Activated CD4-positive, alpha-beta T cell treated with anti-CD3 and anti-CD28 coated beads, Interleukin-2, amount 10 ng/mL, durations not matched to agents 7 days and 5 days (primary cell): ENCODE results near the gene NANP. TPM values are rescaled to one million over a fixed set of nuclear protein-coding genes. Genes with fewer than 3 reads are reported as not detected.
"Not testable (repeated sequence)": the region's sequence is repeated elsewhere in the genome, so short reads cannot be mapped to it uniquely, and the experiment has no call there.

Experiments used
- CTCF ChIA-PET: fragments of 350-600 bp; sonication (Branson Sonifier 250); formaldehyde crosslinking; loops from one replicate; lab custom pipeline; 2021; ENCODE audit warnings: antibody characterized with exemption; lab: Charles Lee
- POLR2A ChIA-PET: fragments of 350-600 bp; sonication (Branson Sonifier 250); formaldehyde crosslinking; loops from one replicate; lab custom pipeline; 2021; ENCODE audit warnings: antibody characterized with exemption; lab: Charles Lee
- DNase-seq: peaks from one replicate; pipeline ENCODE4 v3.0.0-alpha.2; 2020
- H3K27ac Mint-ChIP-seq: one replicate; pipeline ENCODE4 v1.8.0; 2021; ENCODE audit warnings: mild to moderate bottlenecking, moderate library complexity, mixed read lengths
- H3K27me3 Mint-ChIP-seq: one replicate; pipeline ENCODE4 v1.8.0; 2021; ENCODE audit warnings: mixed read lengths
- H3K36me3 Mint-ChIP-seq: one replicate; pipeline ENCODE4 v1.8.0; 2021; ENCODE audit warnings: low read depth, mixed read lengths
- H3K4me1 Mint-ChIP-seq: one replicate; pipeline ENCODE4 v1.8.0; 2021; ENCODE audit warnings: mixed read lengths
- H3K4me3 Mint-ChIP-seq: one replicate; pipeline ENCODE4 v1.8.0; 2021; ENCODE audit warnings: mild to moderate bottlenecking, moderate library complexity, mixed read lengths
- H3K9me3 Mint-ChIP-seq: one replicate; pipeline ENCODE4 v1.8.0; 2021; ENCODE audit warnings: mixed read lengths
- total RNA-seq, 2 experiments: library from RNA; stranded (reverse); gene quantifications; one replicate each; pipeline ENCODE4 v1.2.3, GENCODE V29; 2021

The NANP gene
- total RNA-seq, 2 experiments from 2014 or later, result 4.7 to 5.8 TPM

DNA sequence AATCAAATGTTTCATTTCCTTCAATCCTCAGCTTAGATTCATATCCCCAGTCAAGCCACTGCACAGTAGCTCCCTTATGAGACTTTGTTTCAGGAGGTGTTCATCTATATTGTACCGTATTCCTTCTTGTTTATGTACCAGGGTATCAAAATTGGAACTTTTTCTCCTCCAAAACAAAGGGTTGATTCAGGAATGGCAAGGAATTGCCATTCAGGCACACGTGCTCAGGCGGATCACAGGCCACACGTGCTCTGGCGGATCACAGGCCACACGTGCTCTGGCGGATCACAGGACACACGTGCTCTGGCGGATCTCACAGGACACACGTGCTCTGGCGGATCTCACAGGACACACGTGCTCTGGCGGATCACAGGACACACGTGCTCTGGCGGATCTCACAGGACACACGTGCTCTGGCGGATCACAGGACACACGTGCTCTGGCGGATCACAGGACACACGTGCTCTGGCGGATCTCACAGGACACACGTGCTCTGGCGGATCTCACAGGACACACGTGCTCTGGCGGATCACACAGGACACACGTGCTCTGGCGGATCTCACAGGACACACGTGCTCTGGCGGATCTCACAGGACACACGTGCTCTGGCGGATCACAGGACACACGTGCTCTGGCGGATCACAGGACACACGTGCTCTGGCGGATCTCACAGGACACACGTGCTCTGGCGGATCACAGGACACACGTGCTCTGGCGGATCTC lies 21.5 kb downstream of the NANP start:
- H3K4me1 Mint-ChIP-seq, CTCF ChIA-PET, H3K9me3 Mint-ChIP-seq, H3K27ac Mint-ChIP-seq, H3K36me3 Mint-ChIP-seq, POLR2A ChIA-PET, DNase-seq, H3K27me3 Mint-ChIP-seq, H3K4me3 Mint-ChIP-seq: not testable (repeated sequence)

DNA sequence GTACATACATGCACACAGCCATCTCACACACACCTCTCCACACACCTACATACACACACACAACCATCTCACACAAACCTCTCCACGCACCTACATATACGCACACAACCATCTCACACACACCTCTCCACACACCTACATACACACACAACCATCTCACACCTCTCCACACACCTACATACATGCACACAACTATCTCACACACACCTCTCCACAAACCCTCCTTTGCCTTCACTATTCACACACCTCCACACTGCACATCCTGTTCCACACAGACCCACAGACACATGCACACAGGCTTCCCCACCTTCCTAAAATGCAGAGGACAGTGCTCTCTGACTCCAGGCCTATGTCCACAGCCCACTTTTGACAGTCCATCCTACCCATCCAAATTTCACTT lies 22.2 kb downstream of the NANP start:
- Mint-ChIP-seq H3K4me1 (peaks cover 5% of the 10 kb centered on the region), H3K36me3 (no peaks in the 10 kb centered on the region), H3K27ac (no peak overlapping the region), H3K27me3 (no peaks in the 10 kb centered on the region), H3K9me3 (peaks cover 3% of the 10 kb centered on the region), H3K4me3 (no peak overlapping the region)
- DNase-seq, result no peak
- ChIA-PET POLR2A (no interaction called here), CTCF (no interaction called here)

DNA sequence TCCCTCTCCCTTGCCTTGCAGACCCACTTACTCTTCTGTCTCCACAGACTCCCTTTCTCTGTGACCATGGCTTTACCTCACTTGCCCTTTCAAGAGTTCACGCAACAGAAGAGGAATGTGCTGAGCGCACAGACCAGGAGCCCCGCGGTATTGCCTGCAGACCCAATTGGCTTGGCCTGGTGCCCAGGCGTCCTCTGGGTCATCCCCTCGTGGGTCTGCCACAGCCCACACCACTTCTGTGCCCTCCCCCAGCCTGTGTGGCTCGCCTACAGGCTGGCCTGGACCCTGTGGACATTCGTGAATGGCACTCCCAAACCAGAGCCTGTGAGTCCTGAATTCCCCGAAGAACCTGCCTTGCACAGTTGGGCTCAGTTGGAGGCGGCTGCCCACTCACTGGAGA lies 23.2 kb downstream of the NANP start:
- no peaks in the 10 kb centered on the region for H3K36me3 Mint-ChIP-seq
- POLR2A ChIA-PET, result no interaction called here
- CTCF ChIA-PET, result no interaction called here

DNA sequence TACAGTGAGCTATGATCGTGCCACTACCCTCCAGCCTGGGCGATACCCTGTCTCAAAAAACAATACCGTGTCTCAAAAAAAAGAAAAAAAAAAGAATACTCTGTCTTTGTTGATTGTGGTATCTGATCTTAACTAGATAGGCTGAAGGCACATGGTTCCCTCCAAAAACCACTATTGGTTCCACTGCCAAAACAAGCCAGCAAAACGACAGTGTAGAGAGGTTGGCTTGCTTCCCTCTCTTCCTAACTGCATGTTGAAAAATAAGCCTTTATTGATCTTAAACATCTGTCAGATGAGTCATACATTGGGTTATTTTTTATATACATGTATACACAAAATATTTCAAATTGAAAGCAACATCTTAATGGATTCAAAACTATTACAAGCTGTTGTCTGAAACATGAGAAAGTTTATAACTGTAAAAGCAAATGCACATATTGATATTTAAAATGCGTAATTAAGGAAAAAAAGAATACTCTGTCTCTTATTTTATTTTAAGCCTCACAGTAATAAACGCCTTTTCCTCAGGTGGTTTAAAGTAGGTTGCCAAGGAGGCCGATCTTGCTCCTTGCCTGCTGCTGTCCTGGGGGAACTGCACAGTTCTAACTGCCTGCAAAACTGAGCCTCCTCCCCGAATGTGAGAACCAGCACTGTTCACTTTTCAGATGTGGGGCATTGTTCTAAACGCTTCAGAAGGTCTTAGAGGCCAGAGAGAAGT lies 31.5 kb downstream of the NANP start:
- H3K27me3 Mint-ChIP-seq, result peaks cover 3% of the 10 kb centered on the region
- no peak for DNase-seq
- CTCF ChIA-PET, result interaction anchor here (0.7 kb wide), 1 partner anchor 277 kb away, joined by 3 read pairs; no protein-coding TSS in a partner anchor
- POLR2A ChIA-PET, result interaction anchor here (0.5 kb wide), 1 partner anchor 51 kb away, joined by 3 read pairs; no protein-coding TSS in a partner anchor
- H3K4me3 Mint-ChIP-seq, result no peak overlapping the region
- H3K27ac Mint-ChIP-seq, result no peak overlapping the region
- H3K9me3 Mint-ChIP-seq, result no peaks in the 10 kb centered on the region
- no peaks in the 10 kb centered on the region for H3K36me3 Mint-ChIP-seq
- H3K4me1 Mint-ChIP-seq, result no peaks in the 10 kb centered on the region

More for the DNA sequence above, 23.2 kb downstream of the NANP start:
- Mint-ChIP-seq H3K4me3 (no peak overlapping the region), H3K4me1 (peaks cover 5% of the 10 kb centered on the region), H3K27ac (no peak overlapping the region), H3K9me3 (peaks cover 3% of the 10 kb centered on the region), H3K27me3 (no peaks in the 10 kb centered on the region)
- no peak for DNase-seq

DNA sequence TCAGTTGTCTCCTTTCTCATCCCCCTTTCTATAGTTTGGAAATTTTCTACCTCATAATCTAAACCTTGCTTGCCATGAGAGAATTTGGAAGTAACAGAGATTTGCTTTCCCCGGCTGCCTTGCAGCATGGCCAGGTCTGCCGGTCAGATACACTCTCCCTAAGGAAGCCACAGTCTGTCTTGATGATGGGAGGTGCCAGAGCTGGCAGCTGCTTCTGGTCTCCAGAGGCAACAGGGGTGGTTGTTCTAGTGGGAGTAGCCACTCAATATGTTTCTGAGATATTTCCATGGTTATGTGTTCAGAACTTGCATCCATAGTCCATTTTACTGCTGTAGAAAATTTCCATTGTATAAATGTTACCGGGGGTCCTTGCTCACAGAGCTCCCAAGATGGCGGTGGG lies 33.0 kb downstream of the NANP start:
- CTCF ChIA-PET, H3K9me3 Mint-ChIP-seq, DNase-seq, H3K4me3 Mint-ChIP-seq, H3K27me3 Mint-ChIP-seq, H3K36me3 Mint-ChIP-seq, H3K27ac Mint-ChIP-seq, H3K4me1 Mint-ChIP-seq, POLR2A ChIA-PET: not testable (repeated sequence)

DNA sequence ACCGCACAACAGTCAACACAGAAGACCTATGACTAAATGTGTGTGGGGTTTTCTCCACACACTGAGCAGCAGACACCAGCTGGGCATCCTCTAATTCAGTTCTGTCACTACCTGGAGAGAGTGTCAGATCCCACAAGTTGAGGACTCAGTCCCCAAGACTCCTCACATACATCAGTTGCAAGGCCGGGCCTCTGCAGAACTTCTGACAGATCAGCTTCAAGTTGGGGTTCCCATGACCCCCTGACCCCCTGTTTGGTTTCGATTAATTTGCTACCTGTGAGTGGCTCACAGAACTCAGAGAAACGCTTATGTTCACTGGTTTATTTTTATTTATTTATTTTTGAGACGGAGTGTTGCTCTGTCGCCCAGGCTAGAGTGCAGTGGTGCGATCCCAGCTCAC lies 35.3 kb downstream of the NANP start:
- ChIA-PET CTCF (no interaction called here), POLR2A (no interaction called here)
- no peaks in the 10 kb centered on the region for H3K9me3 Mint-ChIP-seq
- peaks cover 13% of the 10 kb centered on the region for H3K4me1 Mint-ChIP-seq
- no peak overlapping the region for H3K4me3 Mint-ChIP-seq
- peaks cover 3% of the 10 kb centered on the region for H3K27me3 Mint-ChIP-seq
- no peaks in the 10 kb centered on the region for H3K36me3 Mint-ChIP-seq
- no peak for DNase-seq
- H3K27ac Mint-ChIP-seq, result no peak overlapping the region

DNA sequence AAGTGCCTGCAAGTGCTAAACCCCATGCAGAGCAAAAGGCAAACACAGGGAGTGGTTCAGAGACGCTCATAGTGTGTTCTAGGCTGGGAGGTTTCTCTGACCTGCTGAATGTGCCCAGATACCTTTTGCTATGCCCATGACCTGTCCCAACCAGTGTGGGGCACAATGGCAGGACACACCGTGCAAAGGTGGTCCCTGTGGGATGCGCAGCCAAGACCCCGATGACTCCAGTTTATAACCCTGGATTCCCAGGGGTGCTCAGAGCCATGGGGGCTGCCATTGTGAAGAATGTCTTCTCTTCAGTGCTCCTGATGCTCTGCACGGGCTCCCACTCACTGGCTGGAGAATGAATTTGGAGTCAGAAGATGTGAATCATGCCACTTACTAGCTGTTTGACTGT lies 36.3 kb downstream of the NANP start:
- H3K36me3 Mint-ChIP-seq, result no peaks in the 10 kb centered on the region
- POLR2A ChIA-PET, result interaction anchor here (0.6 kb wide), 1 partner anchor 137 kb away, joined by 3 read pairs; no protein-coding TSS in a partner anchor
- no peak overlapping the region for H3K4me3 Mint-ChIP-seq
- DNase-seq, result no peak
- H3K4me1 Mint-ChIP-seq, result peaks cover 18% of the 10 kb centered on the region
- H3K27ac Mint-ChIP-seq, result no peak overlapping the region
- CTCF ChIA-PET, result no interaction called here
- peaks cover 10% of the 10 kb centered on the region for H3K27me3 Mint-ChIP-seq
- no peaks in the 10 kb centered on the region for H3K9me3 Mint-ChIP-seq

DNA sequence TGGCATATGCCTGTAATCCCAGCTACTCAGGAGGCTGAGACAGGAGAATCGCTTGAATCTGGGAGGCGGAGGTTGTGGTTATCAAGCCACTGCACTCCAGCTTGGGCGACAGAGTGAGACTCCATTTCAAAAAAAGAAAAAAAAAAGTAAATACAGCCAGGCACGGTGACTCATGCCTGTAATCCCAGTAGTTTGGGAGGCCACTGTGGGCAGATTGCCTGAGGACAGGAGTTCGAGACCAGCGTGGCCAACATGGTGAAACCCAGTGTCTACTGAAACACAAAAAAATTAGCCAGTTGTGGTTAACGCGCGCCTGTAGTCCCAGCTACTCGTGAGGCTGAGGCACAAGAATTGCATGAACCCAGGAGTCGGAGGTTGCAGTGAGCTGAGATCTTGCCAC lies 36.9 kb downstream of the NANP start:
- H3K4me1 Mint-ChIP-seq, result peaks cover 18% of the 10 kb centered on the region
- peaks cover 10% of the 10 kb centered on the region for H3K27me3 Mint-ChIP-seq
- H3K27ac Mint-ChIP-seq, result no peak overlapping the region
- no peak overlapping the region for H3K4me3 Mint-ChIP-seq
- CTCF ChIA-PET, result no interaction called here
- no peaks in the 10 kb centered on the region for H3K9me3 Mint-ChIP-seq
- H3K36me3 Mint-ChIP-seq, result no peaks in the 10 kb centered on the region
- DNase-seq, result no peak
- POLR2A ChIA-PET, result no interaction called here

DNA sequence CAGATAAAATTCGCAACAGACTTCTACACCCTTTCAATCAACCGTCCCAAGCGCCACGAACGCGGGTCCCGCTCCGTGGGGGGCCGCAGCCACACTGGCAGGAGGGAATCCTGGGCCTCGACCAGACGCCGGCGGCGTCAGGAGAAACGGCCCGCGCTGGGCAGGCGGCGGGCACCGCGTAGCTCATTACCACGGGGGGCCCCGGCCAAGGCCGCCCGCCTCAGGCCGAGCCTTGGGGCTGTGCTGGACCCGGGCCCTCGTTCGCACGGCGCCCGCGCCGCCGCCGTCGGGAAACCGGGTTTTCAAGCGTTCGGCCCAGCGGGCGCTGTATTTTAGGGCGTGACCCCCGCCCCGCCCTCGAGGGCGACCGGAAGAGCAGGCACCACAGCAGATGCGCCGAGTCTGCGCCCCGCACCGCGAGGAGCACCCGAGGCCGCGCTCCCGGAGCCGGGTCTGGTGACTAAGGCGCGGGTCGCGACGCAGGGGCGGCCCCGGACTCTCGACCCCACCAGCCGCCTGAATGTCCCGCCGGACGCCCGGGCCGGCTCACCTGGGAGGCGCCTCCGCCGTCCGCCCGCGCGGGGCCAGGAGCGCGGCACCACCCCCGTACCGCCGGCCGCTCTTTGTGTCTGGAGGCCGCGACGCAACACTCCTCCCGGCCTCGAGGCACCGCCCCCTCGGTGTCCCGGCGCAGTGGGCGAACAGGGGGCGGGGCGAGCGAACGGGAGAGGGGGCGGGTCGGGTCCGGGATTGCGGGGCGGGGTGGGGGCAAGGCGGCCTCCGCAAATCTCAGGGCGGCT lies 38.7 kb downstream of the NANP start, which contains the start of gene NINL:
NINL (minus strand) TSS at position 627 of the 800 bp plus-strand sequence. CDS start 58,944 bp downstream, outside the sequence.
- H3K27me3 Mint-ChIP-seq, result peaks cover 7% of the 10 kb centered on the region
- H3K4me1 Mint-ChIP-seq, result peaks cover 18% of the 10 kb centered on the region
- DNase-seq, result peak; percentile 60
- peak within 1 kb of the TSS; percentile 71 for H3K4me3 Mint-ChIP-seq
- H3K27ac Mint-ChIP-seq, result peak within 1 kb of the TSS; percentile 81
- H3K36me3 Mint-ChIP-seq, result no peaks in the 10 kb centered on the region
- H3K9me3 Mint-ChIP-seq, result no peaks in the 10 kb centered on the region
- CTCF ChIA-PET, result interaction anchor here (0.5 kb wide), 1 partner anchor 78 kb away, joined by 4 read pairs; no protein-coding TSS in a partner anchor
- POLR2A ChIA-PET, result no interaction called here

DNA sequence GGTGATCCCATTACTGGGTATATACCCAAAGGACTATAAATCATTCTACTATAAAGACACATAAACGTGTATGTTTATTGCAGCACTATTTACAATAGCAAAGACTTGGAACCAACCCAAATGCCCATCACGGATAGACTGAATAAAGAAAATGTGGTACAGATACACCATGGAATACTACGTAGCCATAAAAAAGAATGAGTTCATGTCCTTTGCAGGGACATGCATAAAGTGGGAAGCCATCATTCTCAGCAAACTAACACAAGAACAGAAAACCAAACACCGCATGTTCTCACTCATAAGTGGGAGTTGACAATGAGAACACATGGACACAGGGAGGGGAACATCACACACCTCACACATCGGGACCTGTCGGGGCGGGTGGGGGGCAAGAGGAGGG lies 40.2 kb downstream of the NANP start:
- H3K4me1 Mint-ChIP-seq, result peaks cover 18% of the 10 kb centered on the region
- H3K27me3 Mint-ChIP-seq, DNase-seq, H3K36me3 Mint-ChIP-seq, H3K27ac Mint-ChIP-seq, CTCF ChIA-PET, POLR2A ChIA-PET, H3K9me3 Mint-ChIP-seq: not testable (repeated sequence)
- H3K4me3 Mint-ChIP-seq, result peak overlapping the region; percentile 34

DNA sequence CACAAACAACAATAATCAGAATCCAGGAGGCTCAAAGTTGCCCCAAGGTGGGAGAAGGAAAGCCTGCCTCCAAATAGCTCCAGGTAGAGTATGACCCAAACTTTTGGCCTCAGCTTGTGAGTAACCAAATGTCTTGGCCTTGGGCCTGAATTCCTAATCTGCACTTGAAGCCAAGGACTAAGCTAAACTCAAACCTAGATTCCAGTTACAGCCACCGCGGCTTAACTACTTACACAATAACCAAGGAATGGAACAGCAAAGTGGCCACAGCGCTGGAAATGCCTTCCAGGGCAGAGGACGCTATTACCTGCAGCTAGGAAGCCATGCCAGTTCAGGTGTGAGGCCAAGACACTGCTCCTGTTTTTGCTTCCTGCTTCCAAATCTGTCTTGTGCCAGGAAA lies 43.1 kb downstream of the NANP start:
- ChIA-PET CTCF (no interaction called here), POLR2A (no interaction called here)

DNA sequence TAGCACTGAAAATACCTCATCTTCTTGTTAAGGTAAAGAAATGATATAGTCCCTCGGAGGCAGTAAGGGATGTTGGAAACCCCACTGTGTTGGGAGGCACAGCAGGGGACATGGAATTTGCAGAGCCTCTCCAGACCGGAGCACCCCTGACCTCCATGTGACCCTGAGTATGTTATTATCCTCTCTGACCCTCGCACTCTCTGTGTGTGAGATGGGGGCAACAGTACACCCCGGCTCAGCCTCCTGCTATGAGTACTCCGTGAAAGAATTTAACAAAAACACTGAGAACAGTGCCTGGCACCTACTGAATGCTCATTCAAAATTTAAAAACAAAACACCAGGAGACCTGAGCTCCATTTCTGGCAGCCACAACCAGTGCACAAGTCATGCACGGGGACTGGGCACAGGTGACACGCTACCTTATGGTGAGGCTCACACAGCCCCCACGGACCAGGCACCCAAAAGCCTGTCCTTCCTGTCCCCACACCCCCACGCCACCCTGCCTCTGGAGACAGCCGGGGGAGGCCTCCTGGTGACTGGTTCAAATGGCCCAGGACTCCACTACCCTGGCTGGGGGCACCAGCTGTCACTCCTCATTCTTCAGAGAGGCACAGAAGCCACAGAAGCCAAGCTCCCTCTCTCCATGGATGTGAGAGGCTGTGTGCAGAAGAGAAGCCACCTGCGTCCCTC lies 44.6 kb downstream of the NANP start:
- no peaks in the 10 kb centered on the region for H3K9me3 Mint-ChIP-seq
- no peak overlapping the region for H3K27ac Mint-ChIP-seq
- H3K27me3 Mint-ChIP-seq, result peaks cover 7% of the 10 kb centered on the region
- H3K4me3 Mint-ChIP-seq, result no peak overlapping the region
- ChIA-PET POLR2A (no interaction called here), CTCF (no interaction called here)
- peaks cover 11% of the 10 kb centered on the region for H3K4me1 Mint-ChIP-seq
- no peaks in the 10 kb centered on the region for H3K36me3 Mint-ChIP-seq
- DNase-seq, result no peak

More for the DNA sequence above, 43.1 kb downstream of the NANP start:
- Mint-ChIP-seq H3K27me3 (peaks cover 7% of the 10 kb centered on the region), H3K9me3 (no peaks in the 10 kb centered on the region), H3K36me3 (no peaks in the 10 kb centered on the region), H3K4me1 (peaks cover 17% of the 10 kb centered on the region), H3K4me3 (no peak overlapping the region), H3K27ac (no peak overlapping the region)
- no peak for DNase-seq
